Liver (tissue), 9 donors: ENCODE results near the gene TMED9. TPM values are rescaled to one million over a fixed set of nuclear protein-coding genes. Genes with fewer than 3 reads are reported as not detected.

Source experiments
- DNase-seq: peaks from one replicate; pipeline ENCODE4 v3.0.0-alpha.2; 2017; ENCODE audit warnings: low spot score
- H3K27ac ChIP-seq, 2 donors: one replicate each; pipeline ENCODE4 v1.7.0; 2013; ENCODE audit warnings: inconsistent platforms in 2 of 2, low read length in 2 of 2, control low read depth in 1 of 2, low read depth in 1 of 2, mild to moderate bottlenecking in 1 of 2
- H3K27me3 ChIP-seq, 4 donors: one replicate each; pipeline versions ENCODE4 v1.6.1 to v1.7.0; 2013; ENCODE audit warnings: low read length in 3 of 4, inconsistent platforms in 1 of 4, mild to moderate bottlenecking in 1 of 4, moderate library complexity in 1 of 4; ENCODE audit not compliant: control insufficient read depth in 4 of 4, insufficient read depth in 4 of 4
- H3K36me3 ChIP-seq, 4 donors: one replicate each; pipeline versions ENCODE4 v1.6.1 to v1.7.0; 2013; ENCODE audit warnings: low read length in 3 of 4, mild to moderate bottlenecking in 3 of 4, low read depth in 1 of 4, moderate library complexity in 1 of 4; ENCODE audit not compliant: control insufficient read depth in 4 of 4, insufficient read depth in 3 of 4
- H3K4me1 ChIP-seq, 4 donors: one replicate each; pipeline versions ENCODE4 v1.6.1 to v1.7.0; 2013; ENCODE audit warnings: low read length in 3 of 4, mild to moderate bottlenecking in 3 of 4, moderate library complexity in 1 of 4; ENCODE audit not compliant: control insufficient read depth in 4 of 4, insufficient read depth in 4 of 4
- H3K4me3 ChIP-seq, 3 donors: one replicate each; pipeline versions ENCODE4 v1.6.1 to v1.7.0; 2013; ENCODE audit warnings: low read length in 3 of 3, control low read depth in 1 of 3, low read depth in 1 of 3, mild to moderate bottlenecking in 1 of 3
- H3K9ac ChIP-seq, 2 donors: one replicate each; pipeline ENCODE4 v1.7.0; 2013; ENCODE audit warnings: low read length in 2 of 2, mild to moderate bottlenecking in 2 of 2, moderate library complexity in 2 of 2, control low read depth in 1 of 2, low read depth in 1 of 2
- H3K9me3 ChIP-seq, 4 donors: one replicate each; pipeline versions ENCODE4 v1.6.1 to v1.7.0; 2013; ENCODE audit warnings: low read length in 3 of 4; ENCODE audit not compliant: control insufficient read depth in 4 of 4
- EGR1 ChIP-seq, 2 donors: IDR thresholded peaks; 2 replicates each; pipeline ENCODE4 v1.6.1; 2016 to 2018; ENCODE audit warnings: antibody characterized with exemption in 2 of 2, low read depth in 2 of 2
- FOXA1 ChIP-seq: IDR thresholded peaks from 2 replicates; pipeline ENCODE4 v1.6.1; 2016; ENCODE audit warnings: antibody characterized with exemption
- FOXA2 ChIP-seq: IDR thresholded peaks from 2 replicates; pipeline ENCODE4 v1.6.1; 2016; ENCODE audit warnings: antibody characterized with exemption
- GABPA ChIP-seq, 2 donors: IDR thresholded peaks in 1 of 2; conservative IDR thresholded peaks in 1 of 2; 2 replicates each; pipeline ENCODE4 v1.6.1; 2016; ENCODE audit warnings: antibody characterized with exemption in 2 of 2, mild to moderate bottlenecking in 1 of 2, moderate library complexity in 1 of 2
- HNF4A ChIP-seq, 2 donors: conservative IDR thresholded peaks; 2 replicates each; pipeline ENCODE4 v1.6.1; 2016; ENCODE audit warnings: antibody characterized with exemption in 2 of 2, mild to moderate bottlenecking in 2 of 2
- HNF4G ChIP-seq: IDR thresholded peaks from 2 replicates; pipeline ENCODE4 v1.6.1; 2016; ENCODE audit warnings: antibody characterized with exemption
- JUND ChIP-seq, 2 donors: IDR thresholded peaks; 2 replicates each; pipeline ENCODE4 v1.6.1; 2016; ENCODE audit warnings: antibody characterized with exemption in 2 of 2
- MAX ChIP-seq: IDR thresholded peaks from 2 replicates; pipeline ENCODE4 v1.6.1; 2016; ENCODE audit warnings: antibody characterized with exemption
- NR2F2 ChIP-seq: IDR thresholded peaks from 2 replicates; pipeline ENCODE4 v1.6.1; 2016; ENCODE audit warnings: antibody characterized with exemption
- RAD21 ChIP-seq, 2 donors: IDR thresholded peaks; 2 replicates each; pipeline ENCODE4 v1.6.1; 2016; ENCODE audit warnings: antibody characterized with exemption in 2 of 2, mild to moderate bottlenecking in 2 of 2
- REST ChIP-seq: IDR thresholded peaks from 2 replicates; pipeline ENCODE4 v1.6.1; 2016; ENCODE audit warnings: antibody characterized with exemption, mild to moderate bottlenecking
- RXRA ChIP-seq, 2 donors: IDR thresholded peaks; 2 replicates each; pipeline ENCODE4 v1.6.1; 2017 to 2018; ENCODE audit warnings: antibody characterized with exemption in 2 of 2, mild to moderate bottlenecking in 1 of 2
- SP1 ChIP-seq: IDR thresholded peaks from 2 replicates; pipeline ENCODE4 v1.6.1; 2018; ENCODE audit warnings: antibody characterized with exemption, mild to moderate bottlenecking
- TAF1 ChIP-seq: conservative IDR thresholded peaks from 2 replicates; pipeline ENCODE4 v1.6.1; 2016; ENCODE audit warnings: antibody characterized with exemption, mild to moderate bottlenecking
- YY1 ChIP-seq: IDR thresholded peaks from 2 replicates; pipeline ENCODE4 v1.6.1; 2016; ENCODE audit warnings: antibody characterized with exemption, mild to moderate bottlenecking
- ZBTB33 ChIP-seq: IDR thresholded peaks from 2 replicates; pipeline ENCODE4 v1.6.1; 2016; ENCODE audit warnings: antibody characterized with exemption
- WGBS: extraction: QIAGEN DNeasy Blood & Tissue Kit; methylation state at CpG from one replicate; pipeline ENCODE4 v1.1.7; 2013; 5-methylcytosine and 5-hydroxymethylcytosine counted together
- polyA plus RNA-seq, 2 donors: library from polyadenylated mRNA; stranded (reverse) in 1 of 2; unstranded in 1 of 2; fragments of 200-250 nt in 1 of 2; fragments of >200 nt in 1 of 2; fragmentation: Nextera tagmentation in 1 of 2; extraction: Ambion mirVana in 1 of 2; gene quantifications; one replicate each; pipeline versions ENCODE4 v1.2.1 to v1.2.3, GENCODE V29; 2013 to 2015
- total RNA-seq, 2 donors: library from RNA; depleted of rRNA; stranded (reverse); fragments of >200 nt; gene quantifications; one replicate each; pipeline ENCODE4 v1.2.3, GENCODE V29; 2014
- TF ChIP-seq, protein P1 (sequence below): IDR thresholded peaks from 2 replicates; pipeline ENCODE4 v1.6.1; 2016; ENCODE audit warnings: antibody characterized with exemption
- TF ChIP-seq, protein P2 (sequence below): fragments of 150-350 bp; IDR thresholded peaks from 2 replicates; pipeline ENCODE4 v1.5.1; 2017; ENCODE audit warnings: improper control_type of control experiment, low read depth, low read length; ENCODE audit not compliant: missing input control
- donor health status: healthy.
- donor health status: healthy.
- donor health status: healthy.
- donor health status: healthy.
- donor health status: healthy.

The TMED9 gene
- total and polyA plus RNA-seq, 4 donors = 66.7 to 234 (median 106) TPM

DNA sequence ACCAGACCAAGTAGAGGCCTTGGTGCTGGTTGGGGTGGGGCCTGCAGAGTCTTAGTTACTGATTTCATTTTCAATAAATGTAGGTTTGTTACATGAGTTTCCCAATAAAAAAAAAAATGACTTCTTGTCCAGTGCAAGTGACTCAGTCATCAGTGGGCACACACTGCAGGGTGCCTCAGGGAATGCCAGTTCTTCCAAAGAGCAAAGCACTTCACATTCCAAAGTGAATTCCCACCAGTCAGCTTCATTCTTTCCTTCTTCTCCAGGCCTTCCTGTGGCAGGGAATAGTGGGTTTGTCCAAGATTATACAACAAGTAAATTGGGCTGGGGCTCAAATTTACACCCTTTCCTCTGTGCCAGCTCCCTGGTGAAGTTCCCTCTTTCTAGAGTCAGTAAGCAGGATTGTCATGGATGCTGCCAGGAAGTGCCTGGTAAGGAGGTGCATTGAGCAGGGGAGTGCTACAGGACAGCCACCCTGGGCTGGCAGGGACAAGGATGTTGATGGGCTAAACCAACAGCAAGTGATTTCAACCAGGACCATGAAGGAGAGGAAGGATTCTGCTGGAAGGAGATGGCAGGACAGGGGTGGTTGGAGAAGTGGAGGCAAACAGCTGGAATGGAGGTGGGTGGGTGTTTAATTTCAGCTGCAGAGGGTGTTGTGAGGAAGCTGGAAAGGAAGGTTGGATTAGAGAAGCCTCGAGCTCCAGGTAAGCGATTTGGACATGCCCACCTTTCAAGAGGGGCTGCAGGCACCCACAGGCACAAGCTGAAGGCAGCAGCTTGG, 4.2 kb downstream of the TMED9 start:
- peaks cover 17 to 33% (median 28%) of the 10 kb centered on the region in 4 donors for H3K36me3 ChIP-seq
- H3K27me3 ChIP-seq = no peaks in the 10 kb centered on the region
- TF ChIP-seq HNF4A (conservative IDR thresholded peaks at IDR 0.05) (no peak), HNF4G (no peak), ZBTB33 (no peak), EGR1 (IDR thresholded peaks at IDR 0.05; ENCODE audit: low read depth in 2 of 2) (no peak), SP1 (no peak), FOXA2 (no peak), RXRA (IDR thresholded peaks at IDR 0.05) (no peak), YY1 (no peak), REST (no peak), TAF1 (no peak), FOXA1 (no peak), JUND (IDR thresholded peaks at IDR 0.05) (no peak), GABPA (IDR thresholded peaks at IDR 0.05 in 1 of 2, conservative IDR thresholded peaks at IDR 0.05 in 1 of 2) (no peak), NR2F2 (no peak), RAD21 (IDR thresholded peaks at IDR 0.05) (no peak), MAX (no peak)
- TF ChIP-seq, protein P1, sequence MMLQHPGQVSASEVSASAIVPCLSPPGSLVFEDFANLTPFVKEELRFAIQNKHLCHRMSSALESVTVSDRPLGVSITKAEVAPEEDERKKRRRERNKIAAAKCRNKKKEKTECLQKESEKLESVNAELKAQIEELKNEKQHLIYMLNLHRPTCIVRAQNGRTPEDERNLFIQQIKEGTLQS = no peak
- TF ChIP-seq, protein P2, sequence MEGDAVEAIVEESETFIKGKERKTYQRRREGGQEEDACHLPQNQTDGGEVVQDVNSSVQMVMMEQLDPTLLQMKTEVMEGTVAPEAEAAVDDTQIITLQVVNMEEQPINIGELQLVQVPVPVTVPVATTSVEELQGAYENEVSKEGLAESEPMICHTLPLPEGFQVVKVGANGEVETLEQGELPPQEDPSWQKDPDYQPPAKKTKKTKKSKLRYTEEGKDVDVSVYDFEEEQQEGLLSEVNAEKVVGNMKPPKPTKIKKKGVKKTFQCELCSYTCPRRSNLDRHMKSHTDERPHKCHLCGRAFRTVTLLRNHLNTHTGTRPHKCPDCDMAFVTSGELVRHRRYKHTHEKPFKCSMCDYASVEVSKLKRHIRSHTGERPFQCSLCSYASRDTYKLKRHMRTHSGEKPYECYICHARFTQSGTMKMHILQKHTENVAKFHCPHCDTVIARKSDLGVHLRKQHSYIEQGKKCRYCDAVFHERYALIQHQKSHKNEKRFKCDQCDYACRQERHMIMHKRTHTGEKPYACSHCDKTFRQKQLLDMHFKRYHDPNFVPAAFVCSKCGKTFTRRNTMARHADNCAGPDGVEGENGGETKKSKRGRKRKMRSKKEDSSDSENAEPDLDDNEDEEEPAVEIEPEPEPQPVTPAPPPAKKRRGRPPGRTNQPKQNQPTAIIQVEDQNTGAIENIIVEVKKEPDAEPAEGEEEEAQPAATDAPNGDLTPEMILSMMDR = no peak
- no peak overlapping the region for H3K27ac ChIP-seq
- 100% methylated on average over 2 of the region's 2 CpGs for WGBS
- H3K9ac ChIP-seq = no peak overlapping the region
- peaks cover 2 to 29% (median 16%) of the 10 kb centered on the region in 4 donors for H3K4me1 ChIP-seq
- H3K4me3 ChIP-seq = no peak overlapping the region
- no peak for DNase-seq
- no peaks in the 10 kb centered on the region for H3K9me3 ChIP-seq
